ENCODE data around the gene STS.

GRCh38 chrX:7143076-7143475 is 4.4 kb upstream of the STS start:
- TF ChIP-seq, protein P1, sequence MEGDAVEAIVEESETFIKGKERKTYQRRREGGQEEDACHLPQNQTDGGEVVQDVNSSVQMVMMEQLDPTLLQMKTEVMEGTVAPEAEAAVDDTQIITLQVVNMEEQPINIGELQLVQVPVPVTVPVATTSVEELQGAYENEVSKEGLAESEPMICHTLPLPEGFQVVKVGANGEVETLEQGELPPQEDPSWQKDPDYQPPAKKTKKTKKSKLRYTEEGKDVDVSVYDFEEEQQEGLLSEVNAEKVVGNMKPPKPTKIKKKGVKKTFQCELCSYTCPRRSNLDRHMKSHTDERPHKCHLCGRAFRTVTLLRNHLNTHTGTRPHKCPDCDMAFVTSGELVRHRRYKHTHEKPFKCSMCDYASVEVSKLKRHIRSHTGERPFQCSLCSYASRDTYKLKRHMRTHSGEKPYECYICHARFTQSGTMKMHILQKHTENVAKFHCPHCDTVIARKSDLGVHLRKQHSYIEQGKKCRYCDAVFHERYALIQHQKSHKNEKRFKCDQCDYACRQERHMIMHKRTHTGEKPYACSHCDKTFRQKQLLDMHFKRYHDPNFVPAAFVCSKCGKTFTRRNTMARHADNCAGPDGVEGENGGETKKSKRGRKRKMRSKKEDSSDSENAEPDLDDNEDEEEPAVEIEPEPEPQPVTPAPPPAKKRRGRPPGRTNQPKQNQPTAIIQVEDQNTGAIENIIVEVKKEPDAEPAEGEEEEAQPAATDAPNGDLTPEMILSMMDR (IDR thresholded peaks at IDR 0.05), result no peak
- TF ChIP-seq POLR2A (IDR thresholded peaks at IDR 0.05), result no peak

All from body of pancreas (tissue), 4 donors.